ENCODE data around the gene CALHM5.

GRCh38 chr6:116564921-116565872, 53.8 kb downstream of the CALHM5 start:
- TF ChIP-seq CTCF (IDR thresholded peaks at IDR 0.05) (no peak), POLR2A (IDR thresholded peaks at IDR 0.05) (no peak), POLR2AphosphoS5 (IDR thresholded peaks at IDR 0.05) (no peak)
